ENCODE data around the gene GADD45G. TPM values are rescaled to one million over a fixed set of nuclear protein-coding genes. Genes with fewer than 3 reads are reported as not detected.

The GADD45G gene
- total RNA-seq, 2 experiments from 2014 or later = 5.2 to 6.2 TPM

DNA sequence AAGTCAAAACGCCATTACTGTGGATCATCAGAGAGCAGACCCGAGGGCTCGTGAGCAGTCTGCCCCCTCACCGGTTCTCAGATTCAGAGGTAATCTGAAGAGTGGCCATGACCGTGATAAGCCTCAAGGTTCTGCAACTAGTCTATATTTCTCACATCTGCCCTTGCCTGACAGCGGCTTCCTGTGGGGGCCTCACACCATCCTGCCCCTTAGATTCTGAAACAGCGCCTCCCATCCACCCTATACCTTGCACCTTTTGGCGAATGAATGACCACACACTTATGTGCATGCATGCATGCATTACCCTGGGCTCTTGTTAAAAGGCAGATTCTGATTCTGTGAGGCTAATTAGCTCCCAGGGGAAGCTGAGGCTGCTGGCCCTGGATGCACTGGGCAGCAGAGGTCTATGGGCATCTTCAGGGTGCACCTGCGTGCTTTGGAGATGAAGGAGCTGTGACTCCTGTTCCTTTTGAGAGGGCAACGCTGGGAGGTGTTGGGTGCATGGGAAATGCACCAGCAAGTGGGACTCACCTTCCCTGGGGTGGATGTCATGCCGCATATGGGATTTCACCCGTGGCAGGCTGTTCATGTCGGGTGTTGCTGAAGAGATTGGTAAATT is 7.8 kb upstream of the GADD45G start:
- Mint-ChIP-seq H3K27me3 (peaks cover 35% of the 10 kb centered on the region), H3K4me3 (no peak overlapping the region), H3K9me3 (no peaks in the 10 kb centered on the region), H3K27ac (no peak overlapping the region), H3K36me3 (ENCODE audit: low read depth) (no peaks in the 10 kb centered on the region), H3K4me1 (no peaks in the 10 kb centered on the region)
- CTCF ChIA-PET = interaction anchor here (1.0 to 1.7 kb wide), 8 partner anchors 11 to 510 kb away, joined by 3 to 10 read pairs (median 4); no protein-coding TSS in a partner anchor
- no peak for DNase-seq
- POLR2A ChIA-PET = no interaction called here

DNA sequence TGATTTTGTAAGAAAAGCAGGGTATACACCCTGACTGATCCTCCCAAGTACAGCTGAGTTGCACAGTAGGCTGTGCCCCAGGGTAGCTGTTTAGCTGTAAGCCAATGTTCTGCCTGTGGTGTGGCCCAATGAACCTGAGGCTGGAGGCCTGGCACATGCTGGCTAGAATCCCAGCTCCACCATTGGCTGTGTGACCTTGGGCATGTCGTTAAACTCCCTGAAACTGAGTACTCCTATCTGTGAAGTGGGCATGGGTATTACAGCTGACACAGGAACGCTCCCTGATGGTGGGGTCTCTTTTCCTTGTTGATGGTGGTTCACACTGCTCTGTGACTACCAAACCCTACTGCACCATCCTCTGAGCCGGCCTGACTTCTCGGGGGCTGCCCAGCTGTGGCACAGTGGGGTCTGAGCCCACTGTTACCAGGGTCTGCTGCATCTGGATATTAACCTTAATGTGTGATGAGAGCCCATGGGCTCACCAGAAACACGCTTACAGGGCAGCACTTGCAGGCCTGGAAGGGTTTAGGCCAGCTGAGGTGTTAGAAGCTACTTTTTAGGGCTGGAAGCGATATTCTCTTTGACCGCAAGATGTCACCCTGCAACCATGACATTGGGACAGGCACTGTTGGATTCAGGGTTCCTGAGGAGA is 7.0 kb upstream of the GADD45G start:
- ChIA-PET CTCF (interaction anchor here (0.6 to 1.7 kb wide), 28 partner anchors 11 to 1158 kb away, joined by 3 to 10 read pairs (median 3); no protein-coding TSS in a partner anchor), POLR2A (interaction anchor here (0.6 kb wide), 1 partner anchor 20 kb away, joined by 3 read pairs; no protein-coding TSS in a partner anchor)
- DNase-seq = peak; percentile 68
- Mint-ChIP-seq H3K4me3 (no peak overlapping the region), H3K27ac (no peak overlapping the region), H3K27me3 (peaks cover 31% of the 10 kb centered on the region), H3K36me3 (ENCODE audit: low read depth) (no peaks in the 10 kb centered on the region), H3K9me3 (no peaks in the 10 kb centered on the region), H3K4me1 (peaks cover 1% of the 10 kb centered on the region)

DNA sequence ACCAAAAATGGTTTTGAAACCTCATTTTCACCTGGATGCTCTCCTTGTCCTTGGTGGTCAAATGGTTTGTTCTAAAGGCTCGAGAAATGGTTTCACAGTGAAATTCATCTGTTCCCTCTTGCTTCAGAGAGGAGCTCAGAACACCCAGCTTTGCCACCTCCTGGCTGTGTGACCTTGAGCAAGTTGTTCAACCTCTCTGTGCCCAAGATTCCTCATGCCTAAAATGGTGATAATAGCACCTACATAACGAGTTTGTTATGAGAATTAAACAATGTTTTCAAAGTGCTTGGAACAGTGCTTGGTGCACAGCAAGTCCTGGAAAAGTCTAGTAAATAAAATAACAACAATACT is 6.5 kb upstream of the GADD45G start:
- H3K4me1 Mint-ChIP-seq = peaks cover 6% of the 10 kb centered on the region
- H3K27ac Mint-ChIP-seq = no peak overlapping the region
- CTCF ChIA-PET = interaction anchor here (0.6 to 1.7 kb wide), 23 partner anchors 16 to 1158 kb away, joined by 3 to 10 read pairs (median 3); no protein-coding TSS in a partner anchor
- H3K4me3 Mint-ChIP-seq = no peak overlapping the region
- no peaks in the 10 kb centered on the region for H3K36me3 Mint-ChIP-seq (ENCODE audit: low read depth)
- peaks cover 32% of the 10 kb centered on the region for H3K27me3 Mint-ChIP-seq
- POLR2A ChIA-PET = no interaction called here
- no peak for DNase-seq
- H3K9me3 Mint-ChIP-seq = no peaks in the 10 kb centered on the region

DNA sequence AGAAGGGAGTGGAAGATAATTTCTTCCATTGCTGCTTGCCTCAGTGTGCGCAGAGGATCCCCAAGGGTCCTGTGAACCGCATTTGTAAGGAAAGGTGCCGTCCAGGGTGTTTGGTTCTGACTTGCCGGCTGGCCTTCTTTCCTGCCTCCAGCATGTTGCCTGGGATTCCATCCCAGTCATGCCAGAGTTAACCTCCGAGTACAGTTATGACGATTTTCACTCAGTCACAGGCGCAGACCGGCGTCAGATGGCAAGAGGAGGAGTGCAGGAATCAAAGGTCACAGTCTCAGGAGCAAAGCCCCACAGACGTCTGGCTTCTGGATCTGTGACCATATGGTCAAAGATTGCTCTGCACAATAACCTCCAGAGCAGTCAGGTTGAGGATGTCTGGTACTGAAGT is 5.9 kb upstream of the GADD45G start:
- ChIA-PET POLR2A (no interaction called here), CTCF (interaction anchor here (0.7 to 6.8 kb wide), 10 partner anchors 16 to 1157 kb away, joined by 3 to 82 read pairs (median 3); no protein-coding TSS in a partner anchor)
- H3K27ac Mint-ChIP-seq = no peak overlapping the region
- H3K4me1 Mint-ChIP-seq = peaks cover 11% of the 10 kb centered on the region
- H3K27me3 Mint-ChIP-seq = peaks cover 29% of the 10 kb centered on the region
- H3K4me3 Mint-ChIP-seq = no peak overlapping the region
- no peak for DNase-seq
- no peaks in the 10 kb centered on the region for H3K36me3 Mint-ChIP-seq (ENCODE audit: low read depth)
- no peaks in the 10 kb centered on the region for H3K9me3 Mint-ChIP-seq

DNA sequence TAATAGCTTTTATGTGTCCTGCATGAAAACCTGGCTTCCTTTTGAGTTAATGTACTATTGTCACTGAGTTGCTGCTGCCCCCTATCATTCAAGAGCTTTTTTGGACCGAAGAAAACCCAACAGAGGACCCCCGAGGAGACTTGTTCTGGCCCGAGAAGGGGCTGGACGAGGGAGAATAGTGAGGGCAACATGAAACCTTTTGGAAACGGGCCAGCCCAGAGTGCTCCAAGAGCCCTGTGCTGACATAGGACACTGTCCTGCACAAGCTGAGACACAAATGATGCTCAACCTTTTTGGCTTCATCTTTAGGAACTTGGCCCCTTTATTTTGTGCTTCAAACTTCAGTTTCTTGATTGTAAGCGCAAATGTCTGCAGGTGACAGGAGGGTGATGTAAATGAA is 4.0 kb upstream of the GADD45G start:
- POLR2A ChIA-PET = no interaction called here

DNA sequence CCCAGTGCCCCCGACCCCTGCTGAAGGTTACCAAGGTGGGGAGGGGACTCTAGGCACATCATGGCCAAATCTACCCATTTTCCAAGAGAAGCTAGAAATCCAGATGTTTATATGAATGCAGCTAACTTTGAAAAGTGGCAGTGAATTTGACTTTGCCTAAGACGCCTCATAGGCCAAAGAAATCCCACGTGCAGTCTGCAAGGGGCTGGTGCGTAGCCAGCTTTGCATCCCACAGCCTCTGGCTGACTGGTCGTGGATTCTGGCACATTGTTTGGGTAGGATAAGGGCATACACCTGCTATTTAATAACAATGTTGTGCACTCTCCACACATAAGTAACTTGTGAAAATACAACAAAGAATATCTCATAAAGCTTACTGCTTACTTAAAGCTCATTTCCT is 3.5 kb upstream of the GADD45G start:
- no peak for DNase-seq
- Mint-ChIP-seq H3K4me1 (peaks cover 24% of the 10 kb centered on the region), H3K36me3 (ENCODE audit: low read depth) (peaks cover 1% of the 10 kb centered on the region), H3K27me3 (peaks cover 35% of the 10 kb centered on the region), H3K4me3 (no peak overlapping the region), H3K9me3 (no peaks in the 10 kb centered on the region), H3K27ac (no peak overlapping the region)
- ChIA-PET POLR2A (no interaction called here), CTCF (interaction anchor here (1.4 to 6.8 kb wide), 7 partner anchors 9 to 500 kb away, joined by 3 to 82 read pairs (median 8); no protein-coding TSS in a partner anchor)

More for the DNA sequence above, 4.0 kb upstream of the GADD45G start:
- Mint-ChIP-seq H3K27me3 (peaks cover 32% of the 10 kb centered on the region), H3K4me1 (peaks cover 22% of the 10 kb centered on the region), H3K9me3 (no peaks in the 10 kb centered on the region), H3K36me3 (ENCODE audit: low read depth) (no peaks in the 10 kb centered on the region), H3K4me3 (no peak overlapping the region), H3K27ac (no peak overlapping the region)
- DNase-seq = no peak
- CTCF ChIA-PET = interaction anchor here (0.5 to 6.8 kb wide), 9 partner anchors 9 to 500 kb away, joined by 3 to 82 read pairs (median 5); no protein-coding TSS in a partner anchor

DNA sequence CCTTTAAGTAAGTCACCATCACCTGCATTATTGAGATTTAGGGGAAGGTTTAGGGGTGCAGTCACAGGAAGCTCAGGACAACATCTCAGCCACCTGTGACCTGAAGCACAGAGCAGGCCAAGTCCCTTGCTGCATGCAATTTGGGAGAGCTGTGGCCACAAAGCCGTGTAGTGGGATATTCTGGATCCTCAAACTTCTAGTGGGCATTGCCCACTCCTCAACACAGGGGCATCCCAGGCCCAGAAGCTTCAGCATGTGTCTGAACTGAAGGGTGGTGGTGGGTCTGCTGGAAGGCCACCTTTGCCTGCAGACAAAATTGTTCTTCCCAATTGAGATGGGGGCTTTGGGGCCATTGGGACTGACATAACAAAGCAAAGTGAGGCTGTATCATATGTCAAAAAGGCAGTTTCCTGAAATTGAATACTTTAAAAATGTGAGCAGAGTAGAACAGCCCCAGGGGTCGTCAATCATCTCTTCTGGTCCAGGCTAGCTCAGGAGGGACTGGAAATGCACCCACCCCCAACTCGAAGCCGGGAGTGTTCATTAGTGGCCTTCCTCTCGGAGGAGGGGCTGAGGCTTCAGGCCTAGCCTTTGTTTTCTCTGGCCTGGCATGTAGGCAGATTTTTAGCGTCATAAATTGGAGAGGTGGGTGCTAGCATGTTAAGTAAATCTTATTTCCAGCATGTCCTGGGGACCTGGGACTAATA is 2.8 kb upstream of the GADD45G start:
- Mint-ChIP-seq H3K9me3 (no peaks in the 10 kb centered on the region), H3K36me3 (ENCODE audit: low read depth) (peaks cover 6% of the 10 kb centered on the region), H3K27me3 (peaks cover 41% of the 10 kb centered on the region), H3K4me3 (no peak overlapping the region), H3K4me1 (peaks cover 31% of the 10 kb centered on the region), H3K27ac (no peak overlapping the region)
- ChIA-PET POLR2A (no interaction called here), CTCF (interaction anchor here (0.9 to 6.8 kb wide), 13 partner anchors 11 to 499 kb away, joined by 3 to 82 read pairs (median 5); no protein-coding TSS in a partner anchor)
- no peak for DNase-seq

DNA sequence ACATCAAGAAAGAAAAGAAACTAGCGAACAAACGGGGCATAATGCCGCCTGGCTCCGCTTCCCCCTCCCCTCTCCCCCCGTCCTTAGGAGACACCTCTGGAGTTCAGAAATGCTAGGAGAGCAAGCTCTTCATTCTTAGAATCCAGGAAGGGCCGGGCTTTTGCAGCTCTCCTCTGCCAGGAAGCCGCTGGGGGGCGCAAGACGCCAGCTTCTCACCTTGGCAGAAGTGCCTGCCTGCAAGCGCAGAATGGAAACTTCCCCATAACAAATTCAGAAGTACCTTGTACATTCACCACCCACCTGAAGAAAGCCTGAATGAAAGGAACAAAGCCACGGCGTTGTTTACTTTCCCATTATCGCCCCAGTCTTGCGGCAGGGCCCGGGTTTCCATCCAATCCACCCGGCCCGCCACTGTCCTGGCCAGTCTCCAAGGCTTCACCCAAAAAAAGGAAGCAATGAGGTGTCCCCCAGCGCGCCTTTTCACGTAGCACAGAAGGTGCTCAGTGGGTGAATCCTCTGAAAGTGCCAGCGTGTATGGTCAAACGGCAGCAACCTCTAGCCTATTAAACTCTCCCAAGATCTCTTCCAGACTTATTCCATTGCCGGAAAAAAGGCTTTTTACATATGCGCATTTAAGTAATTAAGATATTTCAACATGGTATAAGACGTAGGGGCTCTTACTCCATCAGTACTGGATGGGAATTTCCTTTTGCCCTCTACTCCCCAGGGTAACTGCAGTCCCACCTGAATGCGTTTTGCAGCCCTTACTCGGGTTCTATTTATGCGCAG is 1.6 kb upstream of the GADD45G start:
- H3K9me3 Mint-ChIP-seq = no peaks in the 10 kb centered on the region
- POLR2A ChIA-PET = interaction anchor here (0.6 to 2.1 kb wide), 3 partner anchors 140 to 499 kb away, joined by 3 to 16 read pairs (median 3); no protein-coding TSS in a partner anchor
- H3K4me3 Mint-ChIP-seq = peak overlapping the region; percentile 76
- peaks cover 6% of the 10 kb centered on the region for H3K36me3 Mint-ChIP-seq (ENCODE audit: low read depth)
- peaks cover 49% of the 10 kb centered on the region for H3K27me3 Mint-ChIP-seq
- peak; percentile 92 for DNase-seq
- CTCF ChIA-PET = interaction anchor here (0.5 to 6.8 kb wide), 49 partner anchors 10 to 716 kb away, joined by 3 to 82 read pairs (median 4); no protein-coding TSS in a partner anchor
- peaks cover 33% of the 10 kb centered on the region for H3K4me1 Mint-ChIP-seq
- peak overlapping the region; percentile 46 for H3K27ac Mint-ChIP-seq

DNA sequence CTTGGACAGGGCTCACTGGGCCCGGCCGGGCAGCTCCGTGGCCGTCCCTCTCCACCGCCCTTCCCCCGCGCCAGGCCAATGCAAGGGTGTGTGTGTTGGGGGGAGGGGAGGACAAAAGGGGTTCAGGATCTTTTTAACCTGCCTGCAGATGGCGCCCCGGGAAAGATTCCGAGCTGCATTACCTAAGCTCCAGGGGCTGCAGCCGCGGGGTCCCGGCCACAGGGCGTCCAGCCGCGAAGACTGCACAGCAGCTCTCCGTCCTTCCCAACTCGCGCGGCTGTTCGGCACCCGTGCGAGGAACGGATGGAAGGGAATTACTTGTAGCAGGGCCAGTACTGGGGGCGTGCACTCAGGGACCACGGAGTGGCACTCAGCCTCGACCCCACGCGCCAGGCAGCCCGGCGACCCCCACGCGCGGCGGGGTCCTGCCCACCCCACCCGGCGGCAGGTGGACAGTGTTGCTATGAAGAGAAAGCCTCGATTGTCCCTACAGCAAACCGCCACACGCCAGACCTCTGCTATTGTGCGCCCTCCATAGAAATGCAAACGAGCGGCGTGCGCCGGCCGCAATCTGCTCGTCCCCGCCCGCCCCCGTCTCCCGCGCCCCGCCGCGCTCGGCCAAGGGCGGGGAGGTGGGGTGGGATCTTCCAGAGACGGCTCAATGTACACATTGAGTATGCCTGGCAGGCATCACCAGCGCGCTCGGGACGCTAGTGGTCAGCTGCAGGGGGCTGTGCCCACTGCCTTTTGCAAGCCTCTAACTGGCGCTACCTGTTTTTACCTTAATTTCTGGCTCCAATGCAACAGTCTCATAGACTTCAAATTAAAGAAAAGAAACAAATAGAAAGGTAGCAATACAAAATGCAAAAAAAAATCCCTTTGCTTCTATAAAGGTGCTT is 796 bp upstream of the GADD45G start:
- Mint-ChIP-seq H3K27me3 (peaks cover 49% of the 10 kb centered on the region), H3K9me3 (no peaks in the 10 kb centered on the region), H3K4me3 (peak overlapping the region; percentile 76), H3K27ac (peak overlapping the region; percentile 54), H3K4me1 (peaks cover 33% of the 10 kb centered on the region), H3K36me3 (ENCODE audit: low read depth) (peaks cover 6% of the 10 kb centered on the region)
- DNase-seq = peak; percentile 39
- ChIA-PET CTCF (interaction anchor here (0.6 to 6.8 kb wide), 20 partner anchors 9 to 501 kb away, joined by 3 to 82 read pairs (median 5); no protein-coding TSS in a partner anchor), POLR2A (interaction anchor here (2.1 kb wide), 1 partner anchor 139 kb away, joined by 16 read pairs; no protein-coding TSS in a partner anchor)

DNA sequence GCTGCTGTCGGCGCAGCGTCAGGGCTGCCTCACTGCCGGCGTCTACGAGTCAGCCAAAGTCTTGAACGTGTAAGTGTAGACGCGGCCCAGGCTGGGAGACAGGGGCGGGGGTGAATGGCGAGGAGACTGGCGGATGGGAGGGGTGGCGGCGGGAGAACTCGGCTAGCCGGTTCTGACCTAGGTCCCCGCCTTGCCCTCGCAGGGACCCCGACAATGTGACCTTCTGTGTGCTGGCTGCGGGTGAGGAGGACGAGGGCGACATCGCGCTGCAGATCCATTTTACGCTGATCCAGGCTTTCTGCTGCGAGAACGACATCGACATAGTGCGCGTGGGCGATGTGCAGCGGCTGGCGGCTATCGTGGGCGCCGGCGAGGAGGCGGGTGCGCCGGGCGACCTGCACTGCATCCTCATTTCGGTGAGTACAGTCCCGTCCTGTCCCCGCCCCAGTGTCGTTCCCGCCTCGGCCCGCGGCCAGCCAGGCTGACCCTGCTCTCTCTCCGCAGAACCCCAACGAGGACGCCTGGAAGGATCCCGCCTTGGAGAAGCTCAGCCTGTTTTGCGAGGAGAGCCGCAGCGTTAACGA is 745 bp downstream of the GADD45G start:
- DNase-seq = peak; percentile 62
- Mint-ChIP-seq H3K27ac (peak overlapping the region; percentile 63), H3K9me3 (no peaks in the 10 kb centered on the region), H3K4me3 (peak overlapping the region; percentile 76), H3K27me3 (peaks cover 48% of the 10 kb centered on the region), H3K4me1 (peaks cover 33% of the 10 kb centered on the region), H3K36me3 (ENCODE audit: low read depth) (peaks cover 6% of the 10 kb centered on the region)
- ChIA-PET POLR2A (interaction anchor here (0.6 to 2.1 kb wide), 4 partner anchors 52 to 355 kb away, joined by 3 to 16 read pairs (median 3); no protein-coding TSS in a partner anchor), CTCF (interaction anchor here (1.0 to 6.8 kb wide), 3 partner anchors 12 to 496 kb away, joined by 4 to 82 read pairs (median 33); no protein-coding TSS in a partner anchor)

Measured in activated CD4-positive, alpha-beta T cell treated with anti-CD3 and anti-CD28 coated beads, Interleukin-2, amount 10 ng/mL, durations not matched to agents 7 days and 5 days (primary cell).